GM18498 (cell line): ENCODE data around the gene BCKDK.

Experiments
- ATAC-seq: cut with Tn5 transposase; IDR thresholded peaks from one replicate; pipeline ENCODE4 v1.9.1; 2021; ENCODE audit warnings: mild to moderate bottlenecking, moderate library complexity; ENCODE audit not compliant: unreplicated experiment

Gene BCKDK

DNA sequence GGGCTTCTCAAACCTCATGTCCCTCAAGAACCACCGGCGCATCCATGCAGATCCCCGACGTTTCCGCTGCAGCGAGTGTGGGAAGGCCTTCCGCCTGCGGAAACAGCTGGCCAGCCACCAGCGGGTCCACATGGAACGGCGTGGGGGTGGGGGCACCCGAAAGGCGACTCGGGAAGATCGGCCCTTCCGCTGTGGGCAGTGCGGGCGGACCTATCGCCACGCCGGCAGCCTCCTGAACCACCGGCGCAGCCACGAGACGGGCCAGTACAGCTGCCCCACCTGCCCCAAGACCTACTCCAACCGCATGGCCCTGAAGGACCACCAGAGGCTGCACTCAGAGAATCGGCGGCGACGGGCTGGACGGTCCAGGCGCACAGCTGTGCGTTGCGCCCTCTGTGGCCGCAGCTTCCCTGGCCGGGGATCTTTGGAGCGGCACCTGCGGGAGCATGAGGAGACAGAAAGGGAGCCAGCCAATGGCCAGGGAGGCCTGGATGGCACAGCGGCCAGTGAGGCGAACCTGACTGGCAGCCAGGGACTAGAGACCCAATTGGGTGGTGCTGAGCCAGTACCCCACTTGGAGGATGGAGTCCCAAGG lies 28.1 kb upstream of the BCKDK start:
- no peak for ATAC-seq

DNA sequence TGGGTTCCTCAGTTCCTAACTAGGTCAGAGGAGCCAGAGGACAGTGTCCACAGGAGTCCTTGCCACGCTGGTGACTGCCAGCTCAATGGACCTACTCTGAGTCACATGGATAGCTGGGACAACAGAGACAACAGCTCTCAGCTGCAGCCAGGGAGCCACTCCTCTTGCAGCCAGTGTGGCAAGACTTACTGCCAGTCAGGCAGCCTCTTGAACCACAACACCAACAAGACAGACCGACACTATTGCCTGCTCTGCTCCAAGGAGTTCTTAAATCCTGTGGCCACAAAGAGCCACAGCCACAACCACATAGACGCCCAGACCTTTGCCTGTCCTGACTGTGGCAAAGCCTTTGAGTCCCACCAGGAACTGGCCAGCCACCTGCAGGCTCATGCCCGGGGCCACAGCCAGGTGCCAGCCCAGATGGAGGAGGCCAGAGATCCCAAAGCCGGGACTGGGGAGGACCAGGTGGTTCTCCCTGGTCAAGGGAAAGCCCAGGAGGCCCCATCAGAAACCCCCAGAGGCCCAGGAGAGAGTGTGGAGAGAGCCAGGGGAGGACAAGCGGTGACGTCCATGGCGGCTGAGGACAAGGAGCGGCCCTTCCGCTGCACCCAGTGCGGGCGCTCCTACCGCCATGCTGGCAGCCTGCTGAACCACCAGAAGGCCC lies 27.3 kb upstream of the BCKDK start:
- no peak for ATAC-seq

DNA sequence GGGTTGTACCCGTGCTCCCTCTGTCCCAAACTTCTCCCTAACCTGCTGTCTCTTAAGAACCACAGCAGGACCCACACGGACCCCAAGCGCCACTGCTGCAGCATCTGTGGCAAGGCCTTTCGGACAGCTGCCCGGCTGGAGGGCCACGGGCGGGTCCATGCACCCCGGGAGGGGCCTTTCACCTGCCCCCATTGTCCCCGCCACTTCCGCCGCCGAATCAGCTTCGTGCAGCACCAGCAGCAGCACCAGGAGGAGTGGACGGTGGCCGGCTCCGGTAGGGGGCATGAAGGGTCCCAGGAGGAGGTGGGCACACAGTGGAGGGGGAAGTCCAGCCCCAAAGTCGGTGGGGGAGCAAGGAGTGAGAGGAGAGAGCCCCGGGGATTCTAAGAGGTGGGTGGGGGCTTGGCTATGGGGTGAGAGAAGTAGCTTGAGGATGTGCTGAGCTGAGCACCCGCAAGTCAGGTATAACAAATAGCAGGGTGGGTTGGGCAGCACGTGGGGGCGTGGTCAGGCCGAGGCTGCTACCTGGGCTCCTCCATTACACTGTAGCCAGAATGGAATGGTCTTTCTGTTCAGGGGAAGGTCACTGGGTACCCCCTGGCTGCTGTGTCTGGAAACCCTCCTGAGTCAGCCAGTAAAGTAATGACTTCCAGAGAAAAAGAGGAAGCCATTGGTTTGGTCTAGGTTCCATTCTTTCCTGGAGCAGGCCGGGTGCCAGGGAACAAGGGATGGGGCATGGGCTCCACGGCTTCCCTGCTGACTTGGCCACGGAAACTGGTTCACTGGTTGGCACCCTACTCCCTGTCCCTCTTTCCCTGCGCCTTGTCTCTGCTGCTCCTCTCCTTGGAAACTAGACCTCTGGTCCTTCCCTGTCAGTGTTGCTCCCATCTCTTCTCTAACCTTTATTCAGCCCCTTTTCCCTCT lies 26.5 kb upstream of the BCKDK start:
- no peak for ATAC-seq

DNA sequence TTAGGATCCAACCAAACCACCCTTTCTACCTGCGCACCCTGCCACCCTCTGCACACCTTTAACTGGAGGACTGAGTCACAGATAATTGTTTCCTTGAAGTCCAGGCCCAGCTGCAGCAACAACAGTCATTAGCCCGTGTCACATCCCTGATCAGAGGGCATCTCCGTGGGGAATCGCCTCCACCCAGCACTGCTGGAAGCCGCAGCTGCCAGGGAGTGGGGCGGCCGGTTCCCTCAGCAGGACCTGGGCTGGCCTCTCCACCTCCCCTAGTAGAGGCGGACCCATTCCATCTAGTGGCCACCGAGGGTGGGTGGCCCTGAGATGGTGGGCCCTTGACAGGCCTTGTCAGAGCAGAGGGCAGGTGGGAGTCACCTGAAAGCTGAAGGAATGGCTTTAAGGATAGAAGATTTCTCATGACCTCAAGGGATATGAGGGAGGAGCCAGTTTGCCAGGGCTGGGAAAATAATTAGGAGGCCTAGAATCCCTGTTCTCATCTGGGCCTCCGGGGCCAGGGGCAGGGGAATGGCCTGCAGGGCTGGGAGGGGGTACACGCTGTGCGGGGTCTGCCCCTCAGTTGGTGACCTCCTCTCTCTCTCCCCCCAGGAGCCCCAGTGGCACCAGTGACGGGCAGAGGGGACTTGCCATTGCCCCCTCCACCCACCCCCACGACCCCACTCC lies 25.7 kb upstream of the BCKDK start:
- no peak for ATAC-seq

DNA sequence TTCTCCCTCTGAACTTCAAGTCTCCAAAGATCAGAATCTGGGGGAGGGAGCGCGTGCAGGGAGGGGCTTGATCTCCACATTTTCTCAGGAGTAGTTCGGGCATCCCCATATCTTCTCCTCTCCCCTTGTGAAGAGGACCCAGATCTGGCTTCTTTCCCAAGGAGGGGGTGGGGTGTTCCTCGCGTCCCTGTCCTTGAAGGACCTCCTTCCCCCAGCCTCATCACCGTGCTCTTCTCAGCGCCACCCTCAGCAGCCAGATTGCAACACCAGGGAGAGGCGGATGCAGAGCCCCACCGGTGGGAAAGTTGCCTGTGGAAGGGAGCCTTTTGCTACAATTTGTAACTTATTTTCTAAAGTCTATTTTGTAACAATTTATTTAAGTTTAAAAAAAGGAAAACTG lies 25.1 kb upstream of the BCKDK start:
- no peak for ATAC-seq

DNA sequence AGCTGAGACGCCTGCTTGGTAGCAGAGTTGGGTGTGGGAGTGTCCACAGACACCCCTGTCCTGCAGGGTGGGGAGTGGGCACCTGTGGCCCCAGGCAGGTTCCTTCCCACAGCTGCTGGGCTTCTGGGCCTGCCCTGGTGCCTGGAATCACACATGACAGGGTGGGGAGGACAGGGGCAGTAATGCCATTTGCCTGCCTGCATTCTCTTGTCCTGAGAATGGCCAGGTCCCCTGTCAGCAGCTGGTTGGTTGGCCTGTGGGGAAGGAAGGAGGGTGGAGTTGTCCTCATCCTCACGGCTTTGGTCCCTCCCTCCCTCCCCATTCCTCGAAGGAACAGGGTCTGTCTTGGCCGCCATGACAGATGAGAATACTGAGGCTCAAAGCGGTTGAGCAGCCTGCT lies 24.6 kb upstream of the BCKDK start:
- ATAC-seq, result no peak

DNA sequence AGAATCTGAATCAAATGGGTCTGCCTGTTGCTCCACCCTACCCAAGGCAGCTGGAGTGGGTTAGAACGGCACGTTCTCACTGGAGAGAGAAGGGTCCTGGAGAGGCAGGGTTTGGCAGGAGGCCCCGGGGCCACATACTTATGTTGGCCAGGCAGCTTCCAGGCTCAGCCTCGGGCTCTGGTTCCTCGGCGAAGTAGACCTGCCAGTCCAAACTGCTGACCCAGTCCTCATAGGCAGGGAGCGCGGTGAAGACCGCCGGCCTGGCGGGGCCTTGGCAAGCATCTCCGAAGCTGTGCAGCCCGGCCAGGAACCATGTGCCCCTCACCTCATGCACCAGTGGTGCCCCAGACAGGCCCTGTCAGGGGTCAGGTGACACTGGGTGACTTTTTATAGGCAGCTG lies 24.2 kb upstream of the BCKDK start:
- no peak for ATAC-seq

DNA sequence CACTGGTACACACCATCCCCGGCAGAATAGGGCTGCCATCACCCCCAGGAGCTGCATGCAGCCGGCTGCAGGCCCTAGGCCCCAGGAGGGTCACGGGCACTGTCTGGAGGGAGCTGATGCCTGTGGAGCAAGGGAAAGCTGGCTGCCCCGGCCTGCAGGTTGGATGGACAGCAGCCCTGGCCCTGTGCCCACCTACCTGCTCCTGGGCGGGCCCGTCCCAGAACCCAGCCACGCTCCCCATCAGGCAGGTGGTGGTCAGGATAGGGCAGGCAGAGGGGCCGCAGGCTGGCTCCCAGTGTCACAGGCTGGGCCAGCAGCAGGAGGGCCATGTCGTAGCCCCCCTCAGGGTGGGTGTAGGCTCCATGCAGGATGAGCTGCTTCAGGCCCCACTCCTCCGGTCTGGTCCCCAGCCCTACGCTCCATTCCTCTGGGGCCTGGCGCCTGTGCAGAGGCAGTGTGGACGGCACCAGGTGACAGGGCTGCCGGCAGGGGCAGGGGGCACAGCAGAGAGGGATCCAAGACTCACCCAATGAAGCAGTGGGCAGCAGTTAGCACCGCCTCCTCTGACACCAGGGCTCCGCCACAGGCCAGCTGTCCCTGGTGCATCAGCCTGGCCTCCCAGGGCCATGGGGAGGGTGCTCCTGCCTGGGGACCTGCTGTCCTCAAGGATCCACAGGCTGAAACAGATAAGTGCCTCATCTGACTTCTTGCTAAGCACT lies 23.4 kb upstream of the BCKDK start:
- no peak for ATAC-seq

DNA sequence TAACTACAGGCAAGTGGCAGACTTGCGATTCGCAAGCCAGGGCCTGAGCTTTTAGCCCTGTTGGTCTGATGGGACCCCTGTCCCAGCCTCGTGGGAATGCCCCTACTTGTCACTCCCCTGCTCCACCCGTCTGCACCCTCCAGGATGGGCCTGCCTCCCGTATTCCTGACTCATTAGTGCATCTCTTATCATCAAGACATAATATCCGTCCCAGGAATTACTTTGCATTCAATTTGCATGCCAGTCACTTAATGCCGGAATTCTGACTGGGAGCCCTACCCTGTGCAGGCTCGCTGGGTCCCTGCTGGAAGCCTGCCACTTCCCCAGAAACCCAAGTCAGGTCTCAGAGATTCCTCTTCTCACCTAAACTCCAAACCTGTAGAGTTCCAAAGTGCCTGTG lies 22.8 kb upstream of the BCKDK start:
- no peak for ATAC-seq

DNA sequence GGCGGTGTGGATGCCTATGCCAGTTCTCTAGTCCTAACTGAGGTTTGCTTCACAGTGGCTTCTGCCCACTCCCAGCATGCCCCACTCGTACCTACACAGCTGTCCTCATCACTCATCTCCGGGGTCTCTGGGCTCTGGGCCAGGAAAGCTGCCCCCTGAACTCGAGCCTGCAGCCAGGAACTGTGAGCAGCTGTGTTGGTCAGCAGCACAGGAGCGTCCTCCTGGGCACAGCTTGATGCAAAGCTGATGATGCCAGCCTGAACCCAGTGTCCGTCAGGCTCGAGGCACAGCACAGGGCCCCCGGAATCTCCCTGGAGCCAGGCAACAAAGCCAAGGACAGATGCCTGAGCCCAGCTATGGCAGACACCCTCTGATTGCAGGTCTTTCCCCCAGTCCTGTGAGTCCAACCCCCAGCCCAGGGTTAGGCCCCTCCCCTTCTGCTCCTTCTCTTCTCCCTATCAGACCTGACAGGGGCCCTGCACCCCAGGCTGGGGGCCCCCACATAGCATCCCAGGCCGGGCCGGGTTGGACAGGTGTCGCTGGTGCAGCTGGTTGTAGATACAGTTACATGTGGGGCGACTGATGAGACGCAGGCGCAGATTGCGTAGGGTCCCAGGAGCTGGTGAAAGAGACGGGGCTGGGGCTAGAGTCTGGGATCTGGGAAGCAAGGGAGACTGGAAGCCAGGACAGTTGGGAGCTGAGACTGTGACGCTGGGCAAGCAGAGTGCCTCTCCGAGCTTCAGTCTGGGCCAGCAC lies 22.1 kb upstream of the BCKDK start:
- no peak for ATAC-seq

DNA sequence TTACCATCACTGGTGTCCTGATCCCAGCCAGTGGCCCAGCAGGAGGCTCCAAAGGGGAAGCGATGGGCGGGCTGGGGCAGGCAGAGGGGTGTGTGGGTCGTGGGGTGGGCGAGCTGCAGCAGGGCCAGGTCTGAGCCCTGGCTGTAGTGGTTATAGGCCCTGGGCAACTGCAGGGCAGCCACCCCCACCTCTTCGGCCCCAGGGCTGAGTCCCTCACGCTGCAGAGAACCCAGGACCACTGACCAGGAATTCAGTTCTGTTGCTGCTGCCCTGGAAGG lies 21.6 kb upstream of the BCKDK start:
- no peak for ATAC-seq

DNA sequence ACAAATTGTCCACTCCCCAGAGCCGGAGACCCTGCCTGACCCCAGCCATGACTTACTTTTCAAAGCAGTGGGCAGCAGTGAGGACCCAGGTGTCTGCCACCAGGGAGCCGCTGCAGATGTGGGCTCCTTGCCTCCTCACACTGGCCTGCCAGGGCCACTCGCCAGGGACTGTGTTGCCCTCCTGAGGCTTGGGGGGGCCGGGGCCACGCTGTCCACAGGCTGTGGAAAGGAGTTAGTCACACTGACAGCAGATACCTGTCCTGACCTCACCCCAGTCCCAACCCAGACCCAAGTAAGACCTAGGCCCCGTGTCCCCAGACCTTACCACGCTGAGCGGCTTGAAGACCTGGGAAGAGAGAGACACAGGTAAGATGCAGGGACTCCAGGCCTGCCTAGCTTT lies 20.7 kb upstream of the BCKDK start:
- no peak for ATAC-seq

DNA sequence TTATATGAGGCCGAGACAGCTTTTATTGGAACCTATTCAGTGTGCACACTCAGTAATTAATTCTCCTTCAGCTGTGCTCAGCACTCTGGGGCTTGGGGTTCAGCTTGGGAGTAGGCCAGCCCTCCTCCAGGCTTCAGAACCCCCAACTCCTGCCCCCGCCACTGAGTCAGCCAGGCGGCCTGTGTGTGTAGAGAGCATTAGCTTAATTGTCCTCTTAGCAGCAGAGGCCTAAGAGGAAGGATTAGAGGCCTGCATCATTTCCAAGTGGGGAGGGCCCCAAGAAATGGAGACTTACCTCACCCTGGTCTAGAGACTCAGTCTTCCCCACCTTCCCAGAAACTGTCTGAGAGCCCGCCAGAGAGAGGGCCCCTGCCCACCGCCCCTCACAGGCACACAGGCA lies 20.2 kb upstream of the BCKDK start:
- ATAC-seq, result no peak

DNA sequence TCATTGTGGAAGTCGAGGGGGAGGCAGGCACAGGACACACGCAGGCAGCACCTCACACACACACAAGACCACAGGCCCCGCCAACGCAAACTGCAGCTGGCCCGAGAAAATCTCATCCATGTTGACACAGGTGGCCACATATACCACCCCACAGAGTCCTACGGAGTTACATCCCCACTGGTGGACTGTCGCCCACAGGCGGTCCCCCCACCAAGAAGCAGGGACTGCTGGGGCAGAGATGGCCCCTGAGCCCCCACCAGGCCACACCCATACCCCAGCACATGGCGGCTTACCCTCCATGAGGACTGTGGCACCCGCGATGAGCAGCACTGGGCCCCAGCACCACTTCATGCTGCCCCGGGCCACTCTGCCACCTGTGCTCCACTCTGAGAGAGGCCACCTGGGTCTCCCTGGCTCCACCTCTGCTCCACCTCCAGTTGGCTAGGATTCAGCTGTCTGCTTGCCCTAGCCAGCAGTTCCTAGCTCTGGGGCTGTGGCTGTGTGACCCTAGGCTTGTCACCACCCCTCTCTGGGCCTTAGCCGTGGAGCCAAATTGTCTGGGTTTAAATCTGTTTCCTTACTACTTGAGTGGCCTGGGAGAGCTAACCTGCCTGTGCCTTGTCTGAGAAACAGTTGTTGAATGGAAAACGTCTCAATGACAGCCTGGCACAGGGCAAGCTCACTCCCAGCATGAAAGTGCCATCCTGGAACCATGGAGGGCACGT lies 19.6 kb upstream of the BCKDK start, which contains the start of gene PRSS53:
PRSS53 (minus strand) TSS at position 485 of the 725 bp plus-strand sequence; CDS start at position 351, 134 bp downstream.
- no peak for ATAC-seq

DNA sequence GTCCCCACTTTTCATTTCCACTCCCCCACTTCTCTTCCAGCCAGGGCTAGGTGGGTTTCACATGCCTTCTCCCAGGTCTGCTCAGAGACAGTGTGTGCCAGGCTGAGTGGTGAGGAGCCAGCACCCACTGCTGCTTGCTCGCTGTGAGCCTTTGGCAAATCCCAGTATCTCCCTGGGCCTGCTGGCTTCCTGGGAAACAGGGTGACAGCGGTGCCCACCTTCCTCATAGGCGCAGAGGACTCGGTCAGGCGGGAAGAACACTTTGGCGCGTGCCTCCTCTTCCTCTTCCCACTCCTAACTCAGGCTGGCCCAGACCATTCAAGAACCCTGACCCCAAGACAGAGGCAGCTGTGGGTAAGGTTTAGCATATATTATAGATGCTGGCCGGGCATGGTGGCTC lies 19.0 kb upstream of the BCKDK start:
- ATAC-seq, result no peak

DNA sequence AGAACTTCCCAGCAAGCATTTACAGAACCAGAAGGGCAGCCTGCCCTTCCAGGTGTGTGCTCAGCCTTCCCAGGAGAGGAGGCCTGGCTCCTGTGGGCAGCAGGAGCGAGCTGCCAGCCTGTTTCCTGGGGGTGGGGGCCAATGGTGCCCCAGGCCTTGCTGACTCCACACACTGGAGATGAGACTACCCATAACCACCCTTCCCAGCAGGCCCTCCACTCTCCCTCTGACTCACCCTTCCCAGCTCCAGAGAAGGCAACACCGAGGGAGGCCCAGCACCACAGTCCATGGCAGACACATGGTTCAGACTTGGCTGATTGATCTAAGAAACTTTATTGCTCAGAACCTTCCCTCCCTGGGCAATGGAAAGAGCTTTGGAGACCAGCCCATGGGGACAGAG lies 17.6 kb upstream of the BCKDK start:
- ATAC-seq, result no peak

DNA sequence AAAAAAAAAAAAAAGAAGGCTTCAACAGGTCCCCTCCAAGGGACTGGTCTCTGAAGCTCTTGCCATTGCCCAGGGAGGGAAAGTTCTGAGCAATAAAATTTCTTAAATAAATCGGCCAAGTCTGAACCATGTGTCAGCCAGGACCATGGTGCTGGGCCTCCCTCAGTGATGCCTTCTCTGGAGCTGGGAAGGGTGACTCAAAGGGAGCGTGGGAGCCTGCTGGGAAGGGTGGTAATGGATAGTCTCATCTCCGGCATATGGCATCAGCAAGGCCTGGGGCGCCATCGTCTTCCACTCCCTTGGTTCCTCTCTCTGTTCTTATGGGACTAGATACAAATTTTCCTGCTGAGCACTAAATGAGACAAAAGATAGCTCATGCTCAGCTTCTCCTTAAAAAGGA lies 15.9 kb upstream of the BCKDK start:
- ATAC-seq, result no peak

DNA sequence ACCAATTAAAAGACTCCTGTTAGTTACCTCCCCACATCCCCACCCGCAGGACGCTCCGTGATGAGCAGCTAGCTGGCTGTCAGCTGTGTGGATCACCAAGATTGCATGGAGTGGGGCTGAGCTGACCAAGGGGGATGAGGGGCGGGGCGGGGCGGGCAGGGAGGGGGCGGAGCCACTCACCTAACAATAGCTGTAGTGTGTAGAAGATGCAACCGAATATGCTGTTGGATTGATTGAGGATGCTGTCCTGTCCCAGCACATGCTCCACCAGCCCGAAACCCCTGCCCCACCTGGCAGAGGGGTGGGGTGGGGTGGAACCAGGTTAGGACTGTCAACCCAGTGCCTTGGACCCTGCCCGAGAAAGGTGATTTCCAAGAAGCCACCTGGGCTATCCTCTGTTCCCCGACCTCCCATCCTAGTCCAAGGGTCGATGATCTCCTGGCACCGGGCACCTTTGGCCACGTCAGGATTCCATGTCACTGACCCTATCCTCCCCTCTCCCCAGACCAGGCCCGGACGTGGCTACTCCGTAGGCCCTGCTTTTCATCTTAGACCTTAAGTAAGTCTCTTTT lies 15.0 kb upstream of the BCKDK start:
- no peak for ATAC-seq

DNA sequence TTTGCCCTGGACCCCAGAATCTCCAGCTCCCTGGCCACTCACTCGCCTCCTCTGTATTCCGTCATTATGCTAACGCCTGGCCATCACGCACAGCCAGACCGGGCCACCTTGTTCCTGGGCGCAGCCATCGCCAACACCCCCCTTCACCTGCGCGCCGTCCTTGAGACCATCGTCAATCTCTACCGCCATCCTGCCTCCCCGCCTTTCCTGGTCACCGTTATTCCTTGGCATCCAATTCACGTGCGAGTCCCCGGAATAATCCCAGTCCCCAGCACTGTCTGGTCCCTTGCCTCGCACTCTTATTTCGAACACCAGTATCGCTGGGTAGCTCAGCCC lies 14.1 kb upstream of the BCKDK start:
- ATAC-seq, result no peak
